Amniotic epithelial cell (primary cell): ENCODE measurements around the gene SLC1A7.

ENCODE experiments used
- DNase-seq: peaks from one replicate; pipeline ENCODE4 v3.0.0-alpha.2; 2010; ENCODE audit warnings: low read depth

Gene SLC1A7

DNA sequence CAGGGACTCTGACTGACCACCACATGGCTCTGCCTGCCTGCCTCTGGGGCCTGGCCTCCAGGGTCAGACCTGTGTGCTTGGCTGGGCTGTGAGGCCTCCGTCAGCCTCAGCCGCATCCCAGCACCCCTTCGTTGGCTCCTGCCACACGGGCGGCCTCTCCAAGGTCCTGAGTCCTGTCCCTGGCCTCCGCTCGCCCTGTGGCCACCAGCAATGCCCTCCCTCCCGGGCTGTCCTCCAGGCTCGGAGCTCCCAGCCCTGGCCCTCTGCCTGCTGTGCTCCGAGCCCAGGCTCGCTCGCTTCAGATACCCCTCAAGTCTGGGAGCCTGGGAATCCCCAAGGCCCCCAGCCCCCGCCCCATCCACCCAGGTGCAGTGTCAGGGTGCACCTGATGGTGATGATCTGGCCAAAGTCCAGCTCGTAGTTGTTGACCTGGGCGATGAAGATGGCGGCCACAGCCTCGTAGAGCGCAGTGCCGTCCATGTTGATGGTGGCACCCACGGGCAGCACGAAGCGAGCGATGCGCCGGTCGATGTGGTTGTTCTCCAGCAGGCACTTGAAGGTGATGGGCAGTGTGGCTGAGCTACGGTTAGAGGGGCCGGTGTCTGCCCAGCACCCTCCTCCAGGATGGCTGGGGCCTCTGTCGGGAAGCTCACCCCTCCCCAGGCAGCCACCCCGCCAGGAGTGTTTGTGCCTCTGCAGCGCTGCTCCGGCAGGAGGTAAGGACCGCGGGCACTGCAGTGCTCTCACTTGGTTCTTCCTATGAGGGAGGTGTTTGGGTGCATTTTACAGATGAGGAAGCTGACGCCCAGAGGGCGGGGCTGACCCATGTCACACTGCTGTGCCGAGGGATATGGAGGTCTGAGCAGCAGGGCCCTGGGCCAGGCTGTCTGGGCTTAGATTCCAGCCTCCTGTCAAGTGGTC, 52.0 kb downstream of the SLC1A7 start:
- no peak for DNase-seq

DNA sequence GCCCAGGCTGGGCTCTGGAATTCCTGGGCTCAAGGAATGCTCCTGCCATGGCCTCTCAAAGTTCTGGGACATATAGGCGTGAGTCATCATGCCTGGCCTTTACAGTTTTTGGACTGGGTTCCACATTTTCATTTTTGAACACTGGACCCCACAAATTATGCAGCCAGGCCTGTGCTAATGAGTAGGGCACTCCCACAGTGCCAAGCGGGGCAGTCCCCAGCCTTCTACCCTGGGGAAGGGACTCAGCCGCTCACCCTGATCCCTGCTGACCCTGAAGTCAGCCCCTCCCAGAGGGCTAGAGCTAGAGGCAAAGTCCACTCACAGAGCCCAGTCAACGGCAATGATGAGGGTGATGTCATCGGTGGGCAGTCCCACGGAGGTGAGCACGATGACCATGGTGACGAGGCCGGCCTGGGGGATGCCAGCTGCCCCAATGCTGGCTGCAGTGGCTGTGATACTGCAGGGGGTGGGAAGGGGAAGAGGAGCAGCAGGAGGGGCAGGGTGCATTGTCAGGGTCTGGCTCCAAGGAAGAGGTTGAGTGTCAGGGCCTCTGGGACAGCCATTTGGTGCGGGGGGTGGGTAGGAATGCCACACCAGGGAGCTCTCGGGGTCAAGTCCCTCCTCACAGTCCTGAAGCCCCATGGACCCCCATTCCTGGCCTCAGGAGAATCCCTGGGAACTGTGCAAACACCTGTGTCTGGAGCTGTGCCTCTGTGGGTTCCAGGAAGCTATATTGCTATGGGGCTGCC, 52.8 kb downstream of the SLC1A7 start:
- no peak for DNase-seq

- DNase-seq: no peak
These were observed 53.7 kb downstream of the SLC1A7 start for GRCh38 chr1:53088616-53089300.

DNA sequence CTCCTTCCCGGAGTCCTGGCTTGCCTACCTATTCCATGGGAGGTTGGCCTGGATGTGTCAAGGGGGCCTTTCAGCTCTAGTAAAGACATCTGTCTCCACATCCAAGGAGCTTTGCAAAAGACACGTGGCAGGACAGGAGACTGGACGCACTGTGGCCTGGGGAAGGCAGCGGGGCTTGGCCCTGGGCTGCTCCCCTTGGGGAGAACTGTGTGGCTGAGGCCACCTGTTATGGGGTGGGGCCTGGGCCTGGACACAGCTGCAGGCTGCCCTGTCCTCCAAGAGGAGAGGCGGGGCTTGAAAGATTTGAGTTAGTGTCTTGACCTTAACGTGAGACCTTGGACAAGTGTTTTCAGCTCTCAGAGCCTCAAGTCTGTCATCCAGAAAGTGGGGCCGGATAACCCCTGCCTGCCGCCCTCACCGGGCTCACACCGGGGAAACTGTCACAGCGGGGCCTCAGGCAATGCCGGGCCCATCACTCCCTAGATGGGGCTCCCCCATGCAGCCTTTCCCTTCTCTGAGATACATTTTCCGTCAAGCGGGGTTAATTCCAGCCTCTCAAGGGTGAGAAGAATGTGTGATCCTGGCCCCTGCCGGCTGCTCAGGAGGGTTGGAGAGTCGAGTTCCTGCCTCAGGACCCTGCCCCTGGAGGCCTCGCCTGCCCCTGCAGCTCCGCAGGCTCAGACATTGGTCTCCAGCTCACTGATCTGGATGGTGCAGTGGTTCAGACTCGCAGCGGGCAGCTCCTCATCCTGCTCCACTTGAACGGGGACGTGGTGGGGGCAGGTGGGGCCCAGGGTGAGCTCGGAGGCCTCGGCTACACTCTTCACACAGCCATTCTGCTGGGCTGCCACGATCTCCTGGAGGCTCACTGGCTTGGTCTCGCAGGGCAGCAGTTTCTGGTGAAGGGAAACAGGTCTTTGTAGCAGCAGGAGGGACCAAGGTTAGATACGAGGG, 54.8 kb downstream of the SLC1A7 start:
- DNase-seq: no peak

DNA sequence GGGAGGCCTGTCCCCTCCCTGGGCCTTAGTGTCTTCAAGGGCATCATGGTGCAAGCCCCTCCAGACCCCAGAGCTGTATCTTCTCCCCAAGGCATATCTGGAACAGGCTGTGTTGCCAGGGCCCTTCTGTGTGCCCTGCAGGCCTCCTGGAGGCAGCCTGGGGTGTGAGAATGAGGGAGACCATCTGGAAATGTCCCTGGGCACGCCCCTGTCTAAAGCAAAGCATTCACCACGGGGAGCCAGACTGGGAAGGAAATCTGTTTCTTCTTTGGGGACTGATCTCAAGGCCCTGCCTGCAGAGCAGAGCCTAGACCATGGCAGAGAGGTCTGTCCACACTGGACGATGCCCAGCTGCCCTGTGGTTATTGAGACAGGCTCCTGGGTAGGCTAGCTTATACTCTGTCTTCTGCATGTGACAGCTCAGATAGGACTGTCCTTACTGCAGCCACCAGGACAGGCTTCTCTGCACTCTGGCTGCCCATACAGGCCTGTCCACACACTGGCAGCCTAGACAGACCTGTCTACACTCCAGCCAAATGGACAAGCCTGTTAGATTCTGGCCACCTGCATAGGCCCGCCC, 55.9 kb downstream of the SLC1A7 start:
- DNase-seq: no peak

DNA sequence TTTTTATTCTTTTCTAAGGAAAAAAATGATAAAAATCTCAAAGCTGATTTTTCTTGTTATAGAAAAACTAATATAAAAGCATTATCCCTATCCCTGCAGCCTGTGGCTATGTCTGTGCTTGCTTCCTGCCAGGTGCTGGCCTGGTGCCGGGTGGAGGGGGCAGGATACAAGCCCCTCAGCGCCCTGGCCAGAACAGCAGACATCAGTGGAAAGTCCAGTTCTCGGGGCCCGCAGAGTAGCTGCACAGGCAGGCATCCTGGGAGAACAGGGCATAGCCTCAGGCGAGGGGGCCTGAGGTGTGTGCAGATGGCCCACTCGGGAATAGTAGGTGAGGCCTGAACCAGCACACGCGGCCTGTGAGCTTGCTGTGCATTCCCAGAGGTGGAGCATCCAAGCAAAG, 57.0 kb downstream of the SLC1A7 start:
- DNase-seq: no peak

DNA sequence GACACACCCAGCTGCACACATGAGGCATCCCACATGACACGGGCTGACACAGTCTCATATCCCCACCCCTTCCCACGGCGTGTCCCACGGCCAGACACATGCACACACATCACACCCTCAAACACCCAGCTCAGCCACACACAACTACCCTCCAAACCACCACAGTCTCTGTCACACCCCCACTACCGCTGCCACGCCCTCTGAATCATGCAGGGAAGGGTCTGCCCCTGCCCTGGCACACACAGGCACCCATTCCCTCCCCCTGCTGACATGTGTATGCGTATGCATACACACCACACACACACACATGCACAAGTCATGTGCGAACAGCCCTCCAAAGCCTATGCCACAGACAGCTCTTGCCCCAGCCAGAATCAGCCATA, 57.9 kb downstream of the SLC1A7 start:
- no peak for DNase-seq

DNA sequence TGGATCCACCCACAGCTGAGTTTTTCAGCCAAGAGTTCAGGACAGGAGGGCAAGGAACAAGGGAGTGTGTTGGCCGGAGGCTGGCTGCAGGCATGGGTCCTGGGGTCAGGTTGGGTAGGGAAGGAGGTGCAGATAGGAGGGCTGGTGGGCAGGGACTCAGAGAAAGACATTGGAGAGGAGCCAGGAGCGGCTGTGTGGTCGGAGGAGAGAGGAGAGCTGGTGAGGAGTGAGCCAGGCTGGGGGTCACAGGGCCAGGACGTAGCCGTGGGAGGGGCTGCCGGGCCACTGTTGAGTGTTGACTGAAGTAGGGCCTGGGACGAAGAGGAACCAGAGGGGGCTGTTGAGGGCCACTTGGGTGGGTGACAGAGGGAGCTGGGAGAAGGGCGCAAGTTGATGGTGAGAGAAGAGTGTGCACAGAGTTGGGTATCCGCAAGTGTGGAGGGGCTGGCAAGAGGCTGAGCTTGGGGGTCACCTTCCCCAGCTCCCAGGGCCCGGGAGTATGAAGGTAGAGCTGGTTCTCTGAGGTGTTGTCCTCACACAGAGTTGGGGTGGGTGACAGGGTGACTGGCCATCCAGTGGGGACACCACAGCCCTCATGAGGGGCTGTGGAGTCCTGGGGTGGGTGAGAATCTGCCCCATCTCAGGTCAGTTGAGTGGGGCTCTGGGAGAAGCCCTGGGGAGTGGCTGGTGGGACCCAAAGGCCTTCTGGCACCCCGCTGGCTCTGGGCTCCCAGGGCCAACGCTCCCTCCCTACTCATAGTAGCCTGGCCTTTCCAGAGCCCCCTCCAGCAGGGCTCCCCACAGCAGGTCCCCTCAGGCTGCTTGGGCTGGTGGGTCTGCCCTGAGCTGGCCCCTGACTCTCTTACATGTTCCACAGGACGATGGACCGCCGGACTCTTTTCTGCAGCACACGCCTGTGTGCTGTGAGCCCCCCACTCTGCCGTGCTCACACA, 58.5 kb downstream of the SLC1A7 start:
- no peak for DNase-seq

DNA sequence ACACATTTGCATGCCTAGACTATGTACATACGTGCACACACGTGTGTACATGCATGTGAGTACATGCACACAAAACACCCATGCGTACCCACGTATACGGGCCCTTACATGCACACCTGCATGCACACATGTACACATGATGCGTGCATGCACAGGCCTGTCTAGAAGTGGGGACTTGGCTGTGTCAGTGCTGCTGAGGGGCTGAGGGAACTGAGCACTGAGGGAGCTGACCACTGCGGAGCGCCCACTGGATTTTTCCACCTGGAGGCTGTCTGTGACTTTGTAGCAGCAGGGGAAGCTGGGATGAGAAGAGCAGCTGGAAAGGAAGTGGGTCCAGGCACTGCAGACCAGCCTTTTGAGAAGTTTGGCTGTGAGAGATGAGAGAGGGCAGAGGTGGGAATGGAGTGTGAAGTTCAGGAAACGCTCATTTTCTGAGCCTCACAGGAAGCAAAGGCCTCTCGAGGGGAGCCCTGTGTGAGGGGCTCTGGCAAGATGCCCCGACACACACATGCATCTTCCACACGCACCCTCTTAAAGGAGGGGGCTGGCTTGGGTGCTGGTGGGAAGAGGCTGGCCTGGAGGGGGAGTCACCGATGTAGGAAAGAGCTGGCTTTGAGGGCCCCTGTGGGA, 59.5 kb downstream of the SLC1A7 start:
- no peak for DNase-seq

- DNase-seq: no peak
These were observed 60.9 kb downstream of the SLC1A7 start for GRCh38 chr1:53081384-53082066.

- DNase-seq: no peak
These were observed 61.7 kb downstream of the SLC1A7 start for GRCh38 chr1:53080769-53081168.

- no peak for DNase-seq
These were observed 62.4 kb downstream of the SLC1A7 start for GRCh38 chr1:53080041-53080440.

DNA sequence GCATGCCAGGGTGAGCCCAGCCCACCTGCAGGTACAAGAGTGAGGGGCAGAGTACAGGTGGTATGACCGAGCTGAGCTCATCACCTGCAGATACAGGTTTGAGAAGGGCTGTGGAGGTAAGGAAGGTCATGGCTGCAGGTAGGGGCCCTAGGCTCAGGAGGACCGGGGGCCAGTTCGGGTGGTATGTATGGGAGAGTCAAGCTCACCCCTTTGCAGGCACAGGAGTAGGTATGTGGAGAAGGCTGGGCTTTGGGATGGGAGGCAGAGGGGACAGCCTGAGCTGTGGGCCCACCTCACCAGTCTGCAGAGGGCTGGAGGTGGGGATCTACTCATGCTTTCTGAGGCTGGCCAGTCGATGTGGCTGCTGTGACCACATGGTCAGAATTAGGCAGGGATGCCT, 63.2 kb downstream of the SLC1A7 start:
- DNase-seq: no peak

DNA sequence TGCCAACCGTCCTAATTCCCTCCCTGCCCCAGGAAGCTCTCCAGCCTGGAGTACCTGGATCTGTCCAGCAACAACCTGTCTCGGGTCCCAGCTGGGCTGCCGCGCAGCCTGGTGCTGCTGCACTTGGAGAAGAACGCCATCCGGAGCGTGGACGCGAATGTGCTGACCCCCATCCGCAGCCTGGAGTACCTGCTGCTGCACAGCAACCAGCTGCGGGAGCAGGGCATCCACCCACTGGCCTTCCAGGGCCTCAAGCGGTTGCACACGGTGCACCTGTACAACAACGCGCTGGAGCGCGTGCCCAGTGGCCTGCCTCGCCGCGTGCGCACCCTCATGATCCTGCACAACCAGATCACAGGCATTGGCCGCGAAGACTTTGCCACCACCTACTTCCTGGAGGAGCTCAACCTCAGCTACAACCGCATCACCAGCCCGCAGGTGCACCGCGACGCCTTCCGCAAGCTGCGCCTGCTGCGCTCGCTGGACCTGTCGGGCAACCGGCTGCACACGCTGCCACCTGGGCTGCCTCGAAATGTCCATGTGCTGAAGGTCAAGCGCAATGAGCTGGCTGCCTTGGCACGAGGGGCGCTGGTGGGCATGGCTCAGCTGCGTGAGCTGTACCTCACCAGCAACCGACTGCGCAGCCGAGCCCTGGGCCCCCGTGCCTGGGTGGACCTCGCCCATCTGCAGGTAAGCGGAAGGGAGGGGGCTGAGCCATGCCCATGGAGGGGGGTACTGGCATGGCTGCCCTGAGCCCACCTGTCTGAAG, 63.9 kb downstream of the SLC1A7 start:
- no peak for DNase-seq

- no peak for DNase-seq
These were observed 64.9 kb downstream of the SLC1A7 start for GRCh38 chr1:53077599-53077965.

- DNase-seq: no peak
These were observed 65.5 kb downstream of the SLC1A7 start for GRCh38 chr1:53076721-53077598.

- DNase-seq: no peak
These were observed 66.3 kb downstream of the SLC1A7 start for GRCh38 chr1:53076165-53076564.
